Heart right ventricle (tissue), 16 donors: Measurements from ENCODE around the gene ATP2C2. TPM values are rescaled to one million over a fixed set of nuclear protein-coding genes. Genes with fewer than 3 reads are reported as not detected.

Source experiments
- ATAC-seq, 8 donors: fragments of 200-7000 bp; cut with Tn5 transposase; one replicate each; pipeline ENCODE4 v1.9.1; 2020; ENCODE audit warnings: mild to moderate bottlenecking in 8 of 8, moderate library complexity in 8 of 8, moderate number of reproducible peaks in 1 of 8
- DNase-seq, 2 donors: peaks; one replicate each; pipeline ENCODE4 v3.0.0-alpha.2; 2020
- H3K27ac ChIP-seq, 10 donors: fragments of 200-600 bp; sonication (generic) in 2 of 10; one replicate each; pipeline versions ENCODE4 v1.5.0 to v1.8.0; 2020 to 2022; ENCODE audit warnings: mild to moderate bottlenecking in 3 of 10
- H3K27me3 ChIP-seq, 7 donors: fragments of 200-600 bp; one replicate each; pipeline ENCODE4 v1.8.0; 2021 to 2022; ENCODE audit warnings: mild to moderate bottlenecking in 2 of 7
- H3K36me3 ChIP-seq, 9 donors: fragments of 200-600 bp; sonication (generic) in 1 of 9; one replicate each; pipeline versions ENCODE4 v1.5.0 to v1.8.0; 2020 to 2022; ENCODE audit warnings: mild to moderate bottlenecking in 2 of 9
- H3K4me1 ChIP-seq, 9 donors: fragments of 200-600 bp; sonication (generic) in 1 of 9; one replicate each; pipeline versions ENCODE4 v1.5.0 to v1.8.0; 2020 to 2022; ENCODE audit warnings: mild to moderate bottlenecking in 4 of 9
- H3K4me3 ChIP-seq, 10 donors: fragments of 200-600 bp; sonication (generic) in 2 of 10; one replicate each; pipeline versions ENCODE4 v1.5.0 to v1.8.0; 2020 to 2022; ENCODE audit warnings: mild to moderate bottlenecking in 7 of 10, moderate library complexity in 2 of 10
- H3K9me3 ChIP-seq, 11 donors: fragments of 200-600 bp in 10 of 11; sonication (generic) in 2 of 11; one replicate each; pipeline versions ENCODE4 v1.5.0 to v1.8.0; 2013 to 2022; ENCODE audit warnings: mild to moderate bottlenecking in 2 of 11, control low read depth in 1 of 11, moderate library complexity in 1 of 11
- CTCF ChIP-seq, 9 donors: fragments of 200-600 bp; sonication (generic) in 2 of 9; IDR thresholded peaks; one replicate each; pipeline versions ENCODE4 v1.5.0 to v1.8.0; 2021 to 2022; ENCODE audit warnings: antibody characterized with exemption in 9 of 9, mild to moderate bottlenecking in 5 of 9, moderate library complexity in 1 of 9
- WGBS, 2 donors: extraction: QIAGEN DNeasy Blood & Tissue Kit; methylation state at CpG; one replicate each; pipeline ENCODE4 v1.1.7; 2013; ENCODE audit warnings: inconsistent platforms in 1 of 2; 5-methylcytosine and 5-hydroxymethylcytosine counted together
- intact Hi-C, 10 donors: fragments of 100-400 bp; cut with DNase I; formaldehyde crosslinking; loops; one replicate each; pipeline versions ENCODE4 v1.11.1 to v1.14.2; 2022
- polyA plus RNA-seq, 2 donors: library from polyadenylated mRNA; stranded (reverse); fragments of 200-250 nt; gene quantifications; one replicate each; pipeline ENCODE4 v1.2.3, GENCODE V29; 2013
- total RNA-seq, 10 donors: library from RNA; stranded (reverse); fragmentation: NEBNext Ultra II Directional in 3 of 10; extraction: Animal tissue kit (Norgen Biotek cat#: 25700) in 3 of 10; gene quantifications; one replicate each; pipeline versions ENCODE4 v1.2.1 to v1.2.4, GENCODE V29; 2021 to 2023
- donor health status: Arrhythmogenic right ventricular cardiomyopathy.
- donor health status: ischemic (EF 13 %, LVEDD 7.1; RV severe dilation, severe dysfunction).
- donor health status: healthy with polysubstance abuse.
- donor health status: DM: no; HTN: yes; CAD: no.
- donor health status: DM: no; HTN: no; CAD: no.
- donor health status: ischemic (EF 25% LVEDD 6.9; RV normal size, moderate dysfunction).
- donor health status: ischemic (EF 25% LVEDD 5.7; RV mildly dilated, moderate dysfunction).
- donor health status: healthy.
- donor health status: DM: yes; HTN: yes; CAD: no.
- donor health status: Ischemic cardiomyopathy.
- donor health status: ischemic (EF 35%, LVEDD 5.7; RV mildly dilated, moderate dysfunction).
- donor health status: nonischemic (EF 11% LVEDD 7.7; RV severe dilation, severe dysfunction).
- donor health status: DM: yes; HTN: yes; CAD: no.
- donor health status: PGD.
- donor health status: ischemic (EF 29% LVEDD 5.4; RV normal size, mild dysfunction).
- donor health status: nonischemic (EF 23%, LVEDD 6.1; RV moderate dilation, normal function).

The ATP2C2 gene
- total and polyA plus RNA-seq, 12 donors: 0.01 TPM; not detected in 11

GRCh38 chr16:84408856-84409255, 40.5 kb downstream of the ATP2C2 start:
- intact Hi-C loops: no loop called here
- no peak for TF ChIP-seq CTCF (IDR thresholded peaks at IDR 0.05)
- Histone ChIP-seq H3K27me3 (peaks cover 0 to 48% (median 33%) of the 10 kb centered on the region in 7 donors), H3K4me3 (no peak overlapping the region), H3K36me3 (no peaks in the 10 kb centered on the region), H3K27ac (no peak overlapping the region), H3K9me3 (no peaks in the 10 kb centered on the region), H3K4me1 (peaks cover 0 to 3% (median 0%) of the 10 kb centered on the region in 9 donors)
- DNase-seq (no peak), ATAC-seq (no peak)
- 53 to 63% methylated on average over 2 of the region's 2 CpGs for WGBS, 2 donors

GRCh38 chr16:84410361-84411138, 42.2 kb downstream of the ATP2C2 start:
- whole genome bisulfite sequencing, 2 donors: 86 to 88% methylated on average over 11 of the region's 11 CpGs
- DNase-seq (no peak), ATAC-seq (no peak)
- Histone ChIP-seq H3K9me3 (no peaks in the 10 kb centered on the region), H3K27ac (no peak overlapping the region), H3K4me1 (peaks cover 0 to 12% (median 0%) of the 10 kb centered on the region in 9 donors), H3K27me3 (peaks cover 0 to 32% (median 28%) of the 10 kb centered on the region in 7 donors), H3K4me3 (no peak overlapping the region), H3K36me3 (no peaks in the 10 kb centered on the region)
- TF ChIP-seq CTCF (IDR thresholded peaks at IDR 0.05): no peak
- intact Hi-C loops: no loop called here

- H3K4me3 ChIP-seq: no peak overlapping the region
- H3K36me3 ChIP-seq: no peaks in the 10 kb centered on the region
- ATAC-seq (no peak), DNase-seq (no peak)
- no peaks in the 10 kb centered on the region for H3K9me3 ChIP-seq
- intact Hi-C loops: no loop called here
- H3K27me3 ChIP-seq: peaks cover 0 to 20% (median 18%) of the 10 kb centered on the region in 7 donors
- no peak for TF ChIP-seq CTCF (IDR thresholded peaks at IDR 0.05)
- 95 to 98% methylated on average over 2 of the region's 2 CpGs for WGBS, 2 donors
- peaks cover 0 to 12% (median 0%) of the 10 kb centered on the region in 9 donors for H3K4me1 ChIP-seq
- no peak overlapping the region for H3K27ac ChIP-seq
Measured at GRCh38 chr16:84411768-84412167, 43.4 kb downstream of the ATP2C2 start.

GRCh38 chr16:84412262-84412661, 43.9 kb downstream of the ATP2C2 start:
- TF ChIP-seq CTCF (IDR thresholded peaks at IDR 0.05): no peak
- Histone ChIP-seq H3K4me3 (no peak overlapping the region), H3K27ac (no peak overlapping the region), H3K4me1 (peaks cover 0 to 12% (median 0%) of the 10 kb centered on the region in 9 donors), H3K36me3 (no peaks in the 10 kb centered on the region), H3K27me3 (peaks cover 0 to 15% (median 13%) of the 10 kb centered on the region in 7 donors), H3K9me3 (no peaks in the 10 kb centered on the region)
- 82 to 89% methylated on average over 11 of the region's 11 CpGs for WGBS, 2 donors
- no peak for ATAC-seq
- DNase-seq: no peak
- intact Hi-C loops: no loop called here
